Activated CD8-positive, alpha-beta memory T cell treated with anti-CD3 and anti-CD28 coated beads for 4 hours (primary cell): ENCODE data around the gene CCDC14.
"Not testable (repeated sequence)": the region's sequence is repeated elsewhere in the genome, so short reads cannot be mapped to it uniquely, and the experiment has no call there.

Experiments
- DNase-seq, 2 donors: peaks; one replicate each; pipeline ENCODE4 v3.0.0-alpha.2; 2020; ENCODE audit warnings: low read depth in 2 of 2

CCDC14 gene

GRCh38 chr3:123960781-123961507 lies at the start of gene CCDC14:
Gene CCDC14, minus strand, starts transcription at chr3:123961229. Its CDS starts 56 bp downstream, at chr3:123961173.
- DNase-seq, result peak; percentile 48 to 55

GRCh38 chr3:124008321-124008720 lies 47.3 kb upstream of the CCDC14 start:
- not testable (repeated sequence) for DNase-seq

- DNase-seq, result no peak
These were observed 46.2 kb upstream of the CCDC14 start for GRCh38 chr3:124007186-124007585.

- not testable (repeated sequence) for DNase-seq
These were observed 41.5 kb upstream of the CCDC14 start for GRCh38 chr3:124002405-124003079.

- not testable (repeated sequence) for DNase-seq
These were observed 40.3 kb upstream of the CCDC14 start for GRCh38 chr3:124001366-124001765.

GRCh38 chr3:123997543-123997942 lies 36.5 kb upstream of the CCDC14 start:
- DNase-seq, result no peak

- no peak for DNase-seq
These were observed 32.8 kb upstream of the CCDC14 start for GRCh38 chr3:123993818-123994217.

- not testable (repeated sequence) for DNase-seq
These were observed 30.9 kb upstream of the CCDC14 start, which contains the start of gene ROPN1 for GRCh38 chr3:123991730-123992588. Gene ROPN1, minus strand, starts transcription at chr3:123992124. Its CDS starts 11,643 bp downstream, at chr3:123980481.

GRCh38 chr3:123986427-123986826 lies 25.4 kb upstream of the CCDC14 start:
- no peak for DNase-seq

GRCh38 chr3:123984957-123985356 lies 23.9 kb upstream of the CCDC14 start:
- DNase-seq, result no peak

GRCh38 chr3:123984350-123984749 lies 23.3 kb upstream of the CCDC14 start:
- DNase-seq, result no peak

- not testable (repeated sequence) for DNase-seq
These were observed 20.3 kb upstream of the CCDC14 start for GRCh38 chr3:123981317-123981716.

GRCh38 chr3:123980539-123980938 lies 19.5 kb upstream of the CCDC14 start:
- DNase-seq, result no peak

GRCh38 chr3:123979525-123980501 lies 18.8 kb upstream of the CCDC14 start:
- DNase-seq, result peak in 1 of 2 donors; percentile 7

- DNase-seq, result not testable (repeated sequence)
These were observed 15.9 kb upstream of the CCDC14 start for GRCh38 chr3:123976904-123977303.

GRCh38 chr3:123976181-123976898 lies 15.3 kb upstream of the CCDC14 start:
- DNase-seq, result not testable (repeated sequence)

- DNase-seq, result not testable (repeated sequence)
These were observed 14.0 kb upstream of the CCDC14 start for GRCh38 chr3:123975030-123975429.

GRCh38 chr3:123971406-123971805 lies 10.4 kb upstream of the CCDC14 start:
- no peak for DNase-seq

- not testable (repeated sequence) for DNase-seq
These were observed 6.2 kb upstream of the CCDC14 start for GRCh38 chr3:123967260-123967659.

- DNase-seq, result not testable (repeated sequence)
These were observed 5.8 kb upstream of the CCDC14 start for GRCh38 chr3:123966799-123967198.
